KG1 (cell line): Measurements from ENCODE around the gene DCC.

Source experiments
- DNase-seq: peaks from one replicate; lab custom pipeline; 2025; lab: John Stamatoyannopoulos, UW

Gene DCC

GRCh38 chr18:52504589-52504988 is 164.6 kb downstream of the DCC start:
- DNase-seq, result no peak

GRCh38 chr18:52510139-52510538 is 170.1 kb downstream of the DCC start:
- DNase-seq, result no peak

GRCh38 chr18:52518086-52518485 is 178.1 kb downstream of the DCC start:
- DNase-seq, result no peak

GRCh38 chr18:52519021-52519420 is 179.0 kb downstream of the DCC start:
- no peak for DNase-seq

GRCh38 chr18:52523566-52523965 is 183.6 kb downstream of the DCC start:
- DNase-seq, result no peak

GRCh38 chr18:52531836-52532235 is 191.8 kb downstream of the DCC start:
- no peak for DNase-seq

- no peak for DNase-seq
Observed at GRCh38 chr18:52536039-52536438, 196.0 kb downstream of the DCC start.

GRCh38 chr18:52537261-52537660 is 197.3 kb downstream of the DCC start:
- no peak for DNase-seq

GRCh38 chr18:52541056-52541455 is 201.1 kb downstream of the DCC start:
- DNase-seq, result no peak

- DNase-seq, result no peak
Observed at GRCh38 chr18:52544086-52544485, 204.1 kb downstream of the DCC start.

GRCh38 chr18:52546686-52547346 is 206.8 kb downstream of the DCC start:
- no peak for DNase-seq

- DNase-seq, result no peak
Observed at GRCh38 chr18:52553441-52553840, 213.4 kb downstream of the DCC start.

GRCh38 chr18:52554180-52554579 is 214.2 kb downstream of the DCC start:
- no peak for DNase-seq

- no peak for DNase-seq
Observed at GRCh38 chr18:52567360-52567759, 227.4 kb downstream of the DCC start.

GRCh38 chr18:52569492-52569891 is 229.5 kb downstream of the DCC start:
- DNase-seq, result no peak

GRCh38 chr18:52570975-52571374 is 231.0 kb downstream of the DCC start:
- DNase-seq, result no peak

GRCh38 chr18:52572036-52573000 is 232.3 kb downstream of the DCC start:
- DNase-seq, result no peak

GRCh38 chr18:52577795-52578194 is 237.8 kb downstream of the DCC start:
- no peak for DNase-seq

GRCh38 chr18:52582061-52582460 is 242.1 kb downstream of the DCC start:
- no peak for DNase-seq

GRCh38 chr18:52582516-52582915 is 242.5 kb downstream of the DCC start:
- DNase-seq, result no peak

GRCh38 chr18:52588931-52589330 is 248.9 kb downstream of the DCC start:
- no peak for DNase-seq

- DNase-seq, result no peak
Observed at GRCh38 chr18:52596748-52597435, 256.9 kb downstream of the DCC start.

- DNase-seq, result no peak
Observed at GRCh38 chr18:52598921-52599320, 258.9 kb downstream of the DCC start.
